GM18511 (cell line): ENCODE results near the gene PSMB4.
"Not testable (repeated sequence)": the region's sequence is repeated elsewhere in the genome, so short reads cannot be mapped to it uniquely, and the experiment has no call there.

Experiments used
- ATAC-seq: cut with Tn5 transposase; IDR thresholded peaks from one replicate; pipeline ENCODE4 v1.9.1; 2021; ENCODE audit warnings: mild to moderate bottlenecking, moderate library complexity; ENCODE audit not compliant: unreplicated experiment

The PSMB4 gene

DNA sequence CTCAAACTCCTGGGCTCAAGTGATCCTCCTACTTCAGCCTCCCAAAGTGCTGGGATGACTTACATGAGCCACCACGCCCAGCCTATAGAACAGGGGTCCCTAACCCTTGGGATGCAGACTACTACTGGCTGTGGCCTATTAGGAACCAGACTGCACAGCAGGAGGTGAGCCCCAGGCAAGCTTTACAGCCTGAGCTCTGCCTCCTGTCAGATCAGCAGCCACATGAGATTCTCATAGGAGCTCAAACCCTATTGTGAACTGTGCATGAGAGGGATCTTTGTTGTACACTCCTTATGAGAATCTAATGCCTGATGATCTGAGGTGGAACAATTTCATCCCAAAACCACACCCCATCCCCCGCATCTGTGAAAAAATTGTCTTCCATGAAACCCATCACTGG lies 13.4 kb upstream of the PSMB4 start:
- no peak for ATAC-seq

DNA sequence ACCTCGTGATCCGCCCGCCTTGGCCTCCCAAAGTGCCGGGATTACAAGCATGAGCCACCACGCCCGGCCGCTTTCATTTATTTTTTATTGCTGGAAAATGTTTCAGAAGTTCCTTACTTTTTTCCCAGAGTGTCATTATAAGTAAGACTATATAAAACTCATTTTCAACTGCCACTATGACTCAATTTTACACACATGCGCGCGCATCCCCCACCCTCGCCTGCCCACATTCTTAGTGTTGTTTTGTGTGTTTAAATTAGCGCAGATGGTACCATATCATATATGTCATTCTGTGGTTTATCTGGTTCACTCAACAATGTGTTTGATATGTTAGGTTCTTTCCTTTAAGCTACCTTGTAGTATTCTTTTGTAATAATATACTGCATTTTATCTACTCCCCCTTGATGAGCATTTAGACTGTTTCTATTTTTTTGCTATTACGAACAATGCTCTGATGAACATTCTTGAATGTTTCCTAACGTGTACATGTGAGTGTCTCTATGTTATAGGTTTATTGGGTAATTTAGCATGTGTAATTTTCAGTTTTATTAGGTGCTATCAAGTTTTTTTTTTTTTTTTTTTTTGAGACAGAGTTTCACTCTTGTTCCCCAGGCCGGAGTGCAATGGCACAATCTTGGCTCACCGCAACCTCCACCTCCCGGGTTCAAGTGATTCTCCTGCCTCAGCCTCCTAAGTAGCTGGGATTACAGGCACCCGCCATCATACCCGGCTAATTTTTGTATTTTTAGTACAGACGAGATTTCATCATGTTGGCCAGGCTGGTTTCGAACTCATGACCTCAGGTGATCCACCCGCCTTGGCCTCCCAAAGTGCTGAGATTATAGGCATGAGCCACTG lies 8.9 kb upstream of the PSMB4 start:
- ATAC-seq, result not testable (repeated sequence)

DNA sequence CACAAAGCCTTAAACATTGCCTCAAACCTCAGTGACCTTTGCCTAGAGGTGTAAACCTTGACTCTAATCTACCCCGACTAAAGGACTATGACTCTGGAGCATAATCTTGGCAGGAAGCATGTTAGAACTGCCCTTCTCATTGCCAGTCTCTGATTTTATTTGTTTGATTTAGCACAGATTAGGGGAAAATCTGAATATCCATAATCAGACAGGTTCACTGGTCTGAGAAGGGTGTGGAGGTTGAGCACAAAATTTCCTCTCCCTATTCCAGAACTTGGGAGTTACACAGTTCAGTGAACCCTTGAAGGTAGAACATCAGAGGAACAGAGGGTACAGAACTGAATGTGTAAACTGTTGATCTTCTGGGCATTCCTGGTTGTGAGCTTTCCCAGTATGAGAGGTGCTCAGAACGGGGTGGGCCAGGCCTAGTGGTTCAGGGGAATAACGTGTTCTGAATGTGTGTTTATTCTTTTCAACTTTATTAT lies 8.3 kb upstream of the PSMB4 start:
- ATAC-seq, result no peak

DNA sequence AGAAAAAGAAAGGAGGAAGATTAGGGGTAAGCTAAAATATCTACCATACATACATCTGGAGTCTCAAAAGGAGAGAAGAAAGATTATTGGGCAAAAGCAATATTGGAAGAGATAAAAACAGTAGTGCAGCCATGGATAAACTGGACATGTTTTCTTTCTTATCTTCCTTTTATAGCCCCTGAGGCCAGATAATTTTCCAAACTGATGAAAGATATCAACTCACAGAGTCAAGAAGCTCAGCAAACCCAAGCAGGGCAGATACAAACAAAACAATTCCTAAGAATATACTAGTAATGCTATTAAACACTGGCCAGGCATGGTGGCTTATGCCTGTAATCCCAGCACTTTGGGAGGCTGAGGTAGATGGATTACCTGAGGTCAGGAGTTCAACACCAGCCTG lies 5.8 kb upstream of the PSMB4 start:
- ATAC-seq, result no peak

GRCh38 chr1:151396265-151396664 lies 3.1 kb upstream of the PSMB4 start:
- not testable (repeated sequence) for ATAC-seq

DNA sequence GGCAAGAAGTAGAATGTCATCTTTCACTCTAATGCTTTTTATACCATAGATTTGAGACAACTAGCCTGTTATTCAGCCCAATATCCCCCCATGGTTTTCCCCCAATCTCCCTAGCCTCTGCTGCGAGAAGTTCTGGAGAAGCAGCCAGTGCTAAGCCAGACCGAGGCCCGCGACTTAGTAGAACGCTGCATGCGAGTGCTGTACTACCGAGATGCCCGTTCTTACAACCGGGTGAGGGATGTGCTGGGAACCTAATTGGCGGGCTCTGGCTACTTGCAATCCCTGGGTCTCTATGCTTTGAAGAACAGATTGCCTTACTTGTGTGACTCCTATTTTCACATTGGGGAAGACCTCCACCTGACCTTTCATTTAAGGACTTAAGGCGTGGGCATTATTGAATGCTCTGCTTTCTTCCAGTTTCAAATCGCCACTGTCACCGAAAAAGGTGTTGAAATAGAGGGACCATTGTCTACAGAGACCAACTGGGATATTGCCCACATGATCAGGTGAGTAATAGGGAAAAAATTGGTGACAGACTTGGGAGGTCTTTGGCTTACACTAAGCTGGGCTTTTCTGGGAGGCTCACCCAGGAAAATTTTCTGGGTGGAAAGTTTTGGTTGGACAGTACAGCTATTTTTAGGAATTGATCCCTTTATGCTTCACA lies 1.9 kb downstream of the PSMB4 start:
- no peak for ATAC-seq

GRCh38 chr1:151401860-151402259 lies 2.5 kb downstream of the PSMB4 start:
- ATAC-seq, result no peak

- no peak for ATAC-seq
Observed at GRCh38 chr1:151402764-151403163, 3.4 kb downstream of the PSMB4 start.

- no peak for ATAC-seq
Observed at GRCh38 chr1:151403612-151404011, 4.2 kb downstream of the PSMB4 start.

DNA sequence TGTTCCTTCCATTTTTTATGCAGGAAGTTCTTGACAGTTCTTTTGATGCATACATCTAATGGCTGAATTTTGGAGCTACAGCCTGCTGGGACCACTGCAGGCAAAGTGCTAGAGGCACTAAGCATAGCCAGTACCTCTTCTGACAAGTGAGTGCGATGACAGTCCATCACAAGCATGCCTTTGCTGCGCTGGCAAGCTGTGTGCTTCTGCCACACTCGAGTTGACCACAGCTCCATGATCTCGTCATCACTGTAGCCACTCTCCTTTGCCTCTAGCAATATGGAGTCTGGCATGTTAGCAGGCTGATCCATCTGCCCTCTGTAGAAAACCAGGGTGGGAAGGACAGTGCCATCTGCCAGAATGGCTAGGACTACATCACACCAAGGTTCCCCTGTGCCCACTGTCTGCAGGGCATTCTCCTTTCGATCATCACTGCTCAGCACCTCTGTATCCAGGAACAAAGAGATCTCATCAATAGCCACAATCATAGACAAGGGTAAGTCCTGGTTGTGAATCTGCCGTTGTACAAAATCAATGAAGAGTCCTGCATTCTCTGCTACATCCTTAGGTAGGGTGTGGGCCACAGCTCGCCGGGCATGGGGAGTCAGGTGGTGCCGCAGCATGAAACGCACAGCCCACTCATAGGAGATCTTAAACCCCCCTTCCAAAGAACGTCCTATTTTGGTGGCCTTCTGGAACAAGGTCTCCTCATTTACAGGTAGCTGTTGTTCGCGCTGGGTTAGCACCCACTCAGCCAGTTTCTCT lies 6.0 kb downstream of the PSMB4 start:
- ATAC-seq, result no peak

GRCh38 chr1:151406176-151406575 lies 6.8 kb downstream of the PSMB4 start:
- no peak for ATAC-seq

GRCh38 chr1:151407304-151407703 lies 7.9 kb downstream of the PSMB4 start:
- no peak for ATAC-seq

GRCh38 chr1:151408891-151409290 lies 9.5 kb downstream of the PSMB4 start:
- no peak for ATAC-seq

DNA sequence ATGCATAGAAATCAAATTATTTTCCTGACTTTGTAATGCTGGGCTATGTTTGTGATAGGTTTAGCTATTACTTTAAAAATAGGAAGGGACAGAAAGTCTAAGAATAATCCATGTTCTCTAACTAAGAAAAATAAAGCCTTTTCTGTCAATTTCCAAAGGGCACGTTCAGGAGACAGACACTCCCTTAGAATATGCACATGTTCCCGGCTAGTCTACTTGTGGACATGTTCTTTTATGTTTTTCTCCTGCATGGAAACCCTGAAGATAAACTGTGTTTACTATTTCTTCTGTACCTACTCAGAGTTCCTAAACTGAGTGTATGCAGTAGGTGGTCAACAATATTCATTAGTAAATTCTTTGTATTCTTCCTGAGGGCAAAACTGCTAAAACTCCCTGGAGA lies 12.5 kb downstream of the PSMB4 start:
- ATAC-seq, result no peak

DNA sequence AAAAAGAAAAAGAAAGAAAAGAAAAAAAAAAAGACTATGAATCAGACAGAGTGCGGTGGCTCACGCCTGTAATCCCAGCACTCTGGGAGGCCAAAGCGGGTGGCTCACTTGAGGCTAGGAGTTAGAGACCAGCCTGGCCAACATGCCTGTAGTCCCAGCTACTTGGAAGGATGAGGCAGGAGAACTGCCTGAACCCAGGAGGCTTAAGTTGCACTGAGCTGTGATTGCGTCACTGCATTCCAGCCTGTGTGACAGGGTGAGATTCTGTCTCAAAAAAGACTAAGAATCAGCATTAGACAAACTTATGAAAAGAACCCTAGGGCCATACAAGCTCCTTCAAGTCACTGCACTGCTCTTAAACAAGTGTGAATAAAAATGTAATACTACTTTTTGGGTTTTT lies 16.9 kb downstream of the PSMB4 start:
- no peak for ATAC-seq

DNA sequence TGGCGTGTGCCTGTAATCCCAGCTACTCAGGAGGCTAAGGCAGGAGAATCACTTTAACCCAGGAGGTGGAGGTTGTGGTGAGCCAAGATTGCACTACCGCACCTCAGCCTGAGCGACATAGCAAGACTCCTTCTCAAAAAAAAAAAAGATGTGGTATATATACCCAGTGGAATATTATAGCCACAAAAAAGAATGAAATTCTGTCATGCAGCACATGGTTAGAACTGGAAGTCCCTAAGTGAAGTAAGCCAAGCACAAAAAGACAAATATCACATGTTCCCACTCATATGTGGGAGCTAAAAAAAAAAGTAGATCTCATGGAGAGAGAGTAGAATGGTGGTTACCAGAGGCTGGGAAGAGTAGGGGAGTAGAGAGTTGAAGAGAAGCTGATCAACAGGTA lies 18.7 kb downstream of the PSMB4 start:
- ATAC-seq, result no peak

DNA sequence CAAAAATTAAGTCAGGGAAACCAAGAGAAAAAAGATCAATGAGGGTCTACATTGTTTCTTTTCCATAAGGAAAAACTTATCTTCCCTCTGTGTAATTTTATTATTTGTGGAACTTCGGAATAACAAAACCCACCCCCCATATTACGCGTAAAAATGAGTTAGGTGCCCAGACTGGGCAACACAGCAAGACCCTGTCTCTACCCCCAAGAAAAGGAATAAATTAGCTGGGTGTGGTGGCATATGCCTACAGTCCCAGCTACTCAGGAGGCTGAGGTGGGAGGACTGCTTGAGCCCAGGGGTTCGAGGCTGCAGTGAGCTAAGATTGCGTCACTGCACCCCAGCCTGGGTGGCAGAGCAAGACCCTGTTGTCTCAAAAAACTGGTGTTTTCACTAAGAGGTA lies 20.4 kb downstream of the PSMB4 start:
- ATAC-seq, result no peak

- no peak for ATAC-seq
Observed at GRCh38 chr1:151425103-151425502, 25.7 kb downstream of the PSMB4 start.

DNA sequence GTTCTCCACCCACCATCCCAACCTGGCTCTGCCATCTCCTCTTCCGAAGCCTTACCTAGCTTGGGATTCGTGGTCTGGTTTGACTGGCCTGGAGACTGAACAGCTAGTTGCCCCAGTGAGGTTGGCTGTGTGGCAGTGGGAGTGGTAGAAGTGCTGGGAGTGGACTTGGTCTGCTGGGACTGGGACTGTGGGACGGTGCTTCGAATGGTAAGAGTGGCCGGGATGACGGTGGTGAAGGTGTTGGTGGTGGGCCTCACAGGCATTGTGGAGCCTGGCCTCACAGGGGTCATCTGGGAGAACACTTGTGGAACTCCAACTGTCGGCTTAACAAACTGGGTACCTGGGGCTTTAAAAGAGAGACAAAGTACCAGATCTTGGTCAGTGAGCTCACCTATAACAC lies 28.7 kb downstream of the PSMB4 start:
- ATAC-seq, result no peak

- not testable (repeated sequence) for ATAC-seq
Observed at GRCh38 chr1:151433827-151434226, 34.5 kb downstream of the PSMB4 start.

- no peak for ATAC-seq
Observed at GRCh38 chr1:151435174-151435573, 35.8 kb downstream of the PSMB4 start.

GRCh38 chr1:151436985-151437384 lies 37.6 kb downstream of the PSMB4 start:
- no peak for ATAC-seq
